Measurements from ENCODE around the gene SLC16A12.

GRCh38 chr10:89518876-89519842, 16.2 kb downstream of the SLC16A12 start:
- no peak for TF ChIP-seq CTCF (IDR thresholded peaks at IDR 0.05)
- TF ChIP-seq POLR2A (IDR thresholded peaks at IDR 0.05): no peak
